NCI-H2081 treated with DMSO at 0.1 percent for 48 hours (cell line): Measurements from ENCODE around the gene LYRM4.

Experiments used
- DNase-seq: peaks from one replicate; lab custom pipeline; 2025; lab: John Stamatoyannopoulos, UW

Gene LYRM4

GRCh38 chr6:5243069-5243468 is 17.7 kb downstream of the LYRM4 start:
- DNase-seq = no peak

GRCh38 chr6:5241252-5241651 is 19.5 kb downstream of the LYRM4 start:
- no peak for DNase-seq

DNA sequence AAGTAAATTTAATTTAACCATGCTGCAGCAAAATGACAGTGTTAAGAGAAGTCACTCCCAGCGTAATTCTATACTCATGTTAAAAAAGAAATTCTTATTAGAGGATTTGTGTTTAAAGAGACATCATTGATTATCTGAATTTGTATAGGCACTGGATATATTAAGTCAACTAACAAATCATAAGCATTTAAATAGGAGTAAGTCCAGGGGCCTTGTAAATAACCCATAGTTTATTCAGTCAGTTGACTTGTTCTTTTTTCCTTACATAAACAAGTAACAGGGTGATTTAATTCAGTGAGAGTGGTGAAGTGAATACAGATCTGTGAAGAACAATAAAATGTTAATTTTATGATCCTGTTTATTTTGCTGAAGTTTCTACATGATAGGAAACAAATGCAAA is 22.4 kb downstream of the LYRM4 start:
- no peak for DNase-seq

DNA sequence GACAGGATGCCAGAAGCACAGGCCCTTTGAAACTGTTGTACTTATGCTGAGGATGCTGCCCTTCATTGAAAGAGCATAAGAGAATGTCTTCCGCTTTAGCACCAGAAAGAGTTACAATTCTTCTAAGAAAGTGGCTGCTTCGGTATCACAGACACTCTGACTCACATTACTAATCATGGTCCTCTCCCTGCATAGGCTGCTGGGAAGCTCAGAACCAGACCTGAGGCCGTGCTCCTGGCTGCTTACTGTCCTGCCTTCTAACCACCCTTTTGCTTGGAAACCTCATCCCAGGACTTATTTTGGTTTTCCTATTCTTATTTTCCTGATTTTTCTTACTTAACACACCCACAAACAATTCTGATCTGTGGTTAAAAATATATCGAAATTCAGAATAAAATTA is 22.9 kb downstream of the LYRM4 start:
- DNase-seq = no peak

DNA sequence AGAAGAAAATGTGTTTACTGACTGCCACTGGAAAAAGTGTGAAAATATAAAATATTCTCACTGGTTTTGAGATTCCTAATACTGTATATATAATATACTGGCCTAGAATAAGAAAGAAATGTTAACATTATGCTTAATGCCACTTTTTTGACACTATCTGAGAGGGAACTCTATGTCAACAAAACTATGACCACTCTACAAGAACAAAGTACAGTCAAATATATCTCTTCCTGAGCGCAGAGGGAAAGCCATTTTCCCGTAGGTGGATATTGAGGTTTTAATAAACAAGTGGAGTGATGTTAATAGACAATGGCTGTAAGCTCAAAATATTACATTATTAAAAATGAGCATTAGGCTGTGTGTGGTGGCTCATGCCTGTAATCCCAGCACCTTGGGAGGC is 24.9 kb downstream of the LYRM4 start:
- no peak for DNase-seq

DNA sequence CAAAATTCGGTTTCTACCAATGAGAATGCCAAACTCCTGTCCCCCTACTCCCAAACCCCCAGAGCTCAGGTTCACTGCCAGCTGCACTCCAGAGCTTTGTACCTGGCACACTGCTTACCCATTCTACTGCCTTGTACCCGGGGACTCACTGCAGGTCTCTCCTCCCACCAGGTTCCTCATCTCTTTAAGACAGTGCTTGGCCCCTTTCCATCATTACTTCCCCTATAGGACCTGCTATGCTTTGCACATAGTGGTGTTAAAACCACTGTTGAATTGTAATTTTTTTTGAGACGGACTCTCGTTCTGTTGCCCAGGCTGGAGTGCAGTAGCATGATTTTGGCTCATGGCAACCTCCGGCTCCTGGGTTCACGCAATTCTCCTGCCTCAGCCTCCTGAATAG is 25.9 kb downstream of the LYRM4 start:
- no peak for DNase-seq

GRCh38 chr6:5231289-5231688 is 29.5 kb downstream of the LYRM4 start:
- DNase-seq = no peak

DNA sequence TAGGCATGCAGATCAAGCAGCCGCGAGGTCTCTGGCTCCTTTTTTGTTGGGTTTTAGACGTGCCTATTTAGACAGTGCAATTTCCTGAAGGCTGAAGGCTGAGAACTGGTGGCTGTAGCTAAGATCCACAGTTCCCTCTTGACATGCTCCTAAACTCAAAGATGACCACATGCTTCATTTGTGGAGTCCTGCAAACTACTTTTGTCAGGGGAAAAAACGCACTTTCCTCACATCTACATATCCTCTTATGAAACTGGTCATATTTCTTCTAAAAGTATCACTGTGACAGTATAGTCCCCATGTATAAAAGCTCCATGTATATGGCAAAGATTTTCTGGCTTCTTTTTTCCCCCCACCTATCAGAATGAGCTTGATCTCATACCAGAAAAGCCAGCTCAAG is 30.7 kb downstream of the LYRM4 start:
- DNase-seq = no peak

- DNase-seq = no peak
Observed at GRCh38 chr6:5229356-5229755, 31.4 kb downstream of the LYRM4 start.

GRCh38 chr6:5223309-5223708 is 37.4 kb downstream of the LYRM4 start:
- no peak for DNase-seq

GRCh38 chr6:5220443-5220842 is 40.3 kb downstream of the LYRM4 start:
- no peak for DNase-seq

DNA sequence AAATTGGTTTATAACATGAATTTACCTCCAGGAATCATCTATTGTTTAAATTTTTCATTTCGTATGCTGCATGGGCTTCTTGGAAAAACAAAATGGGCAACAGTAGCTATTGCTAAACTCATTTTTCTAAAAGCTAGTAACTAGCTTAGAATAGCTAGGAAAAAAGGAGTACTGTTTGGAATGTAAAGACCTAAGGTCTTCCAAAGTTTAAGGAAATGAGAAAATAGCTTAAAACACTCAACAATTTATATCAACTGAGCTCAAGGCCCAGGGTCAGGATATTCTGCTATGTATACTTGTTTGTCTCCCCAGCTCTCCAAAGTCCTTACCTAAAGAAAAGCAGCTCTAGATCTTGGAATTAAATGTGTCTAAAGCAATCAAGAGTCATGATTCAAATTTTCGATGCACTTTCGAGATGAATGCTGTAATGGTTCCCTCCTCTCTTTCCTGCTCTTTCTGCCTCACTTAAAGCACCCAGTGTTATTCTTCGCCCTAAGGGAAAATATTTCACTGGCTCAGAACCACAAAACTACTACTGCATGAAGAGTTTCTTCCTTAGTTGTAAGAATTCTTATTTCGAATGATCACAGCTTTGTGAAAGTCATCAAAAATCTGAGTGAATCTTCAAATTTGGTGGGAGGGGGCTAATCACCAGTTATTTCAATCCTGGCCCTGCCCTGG is 41.6 kb downstream of the LYRM4 start:
- DNase-seq = no peak

- no peak for DNase-seq
Observed at GRCh38 chr6:5217356-5217755, 43.4 kb downstream of the LYRM4 start.

DNA sequence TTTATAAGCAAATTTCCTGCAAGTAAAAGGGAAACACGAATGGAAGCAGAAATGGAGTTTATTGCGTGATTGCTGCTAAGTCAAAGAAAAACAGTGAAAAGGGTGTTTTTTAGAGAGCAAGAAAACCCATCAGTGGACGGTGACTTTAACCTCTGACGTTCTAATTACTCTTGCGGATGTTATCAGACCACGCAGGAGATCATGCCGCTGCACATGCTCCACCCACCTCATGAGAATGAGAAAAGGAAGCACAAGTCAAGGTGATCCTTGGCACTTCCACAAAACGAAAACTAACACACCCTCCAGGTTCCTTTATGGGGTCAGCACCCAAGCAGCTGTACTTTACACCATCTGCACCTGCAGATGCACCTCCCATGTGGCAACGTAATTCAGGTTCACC is 45.0 kb downstream of the LYRM4 start:
- DNase-seq = no peak

- no peak for DNase-seq
Observed at GRCh38 chr6:5215159-5215558, 45.6 kb downstream of the LYRM4 start.

GRCh38 chr6:5214570-5215052 is 46.1 kb downstream of the LYRM4 start:
- no peak for DNase-seq

DNA sequence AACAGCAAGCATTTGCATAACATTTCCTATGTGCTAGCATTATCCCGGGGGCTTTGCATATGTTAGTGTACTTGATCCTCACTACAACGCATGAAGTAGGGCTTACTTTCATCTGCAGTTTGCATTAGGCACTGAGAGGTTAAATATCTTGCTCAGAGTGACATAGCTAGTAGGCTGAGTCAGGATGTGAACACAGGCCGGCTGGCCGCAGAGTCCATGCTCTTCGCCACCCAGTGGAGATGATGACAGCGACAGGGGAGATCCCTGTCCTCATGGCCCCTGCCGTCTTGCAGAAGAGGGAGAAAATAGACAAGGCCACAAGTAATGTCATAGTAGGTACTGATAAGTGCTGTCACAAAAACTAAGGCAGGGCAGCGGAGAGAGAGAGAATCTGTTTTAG is 46.9 kb downstream of the LYRM4 start:
- DNase-seq = no peak

DNA sequence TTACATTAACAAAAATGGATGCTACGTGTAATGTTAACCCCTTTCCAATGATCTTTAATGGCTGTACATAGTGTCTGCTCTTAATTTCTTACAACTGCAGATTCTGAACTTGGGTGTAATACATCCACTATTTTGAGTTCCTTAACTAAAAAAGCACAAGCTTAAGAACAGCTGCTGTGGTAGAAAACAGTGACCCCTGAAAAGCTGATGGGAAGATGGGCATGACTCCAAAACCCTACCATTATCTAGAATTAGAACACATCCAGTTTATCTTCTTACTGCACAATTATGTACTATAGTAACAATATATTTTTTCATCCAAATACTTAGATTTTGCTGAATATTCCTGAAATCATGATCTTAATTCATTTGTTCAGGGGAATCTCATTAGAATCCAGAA is 49.3 kb downstream of the LYRM4 start:
- no peak for DNase-seq

- no peak for DNase-seq
Observed at GRCh38 chr6:5208471-5208971, 52.2 kb downstream of the LYRM4 start.

DNA sequence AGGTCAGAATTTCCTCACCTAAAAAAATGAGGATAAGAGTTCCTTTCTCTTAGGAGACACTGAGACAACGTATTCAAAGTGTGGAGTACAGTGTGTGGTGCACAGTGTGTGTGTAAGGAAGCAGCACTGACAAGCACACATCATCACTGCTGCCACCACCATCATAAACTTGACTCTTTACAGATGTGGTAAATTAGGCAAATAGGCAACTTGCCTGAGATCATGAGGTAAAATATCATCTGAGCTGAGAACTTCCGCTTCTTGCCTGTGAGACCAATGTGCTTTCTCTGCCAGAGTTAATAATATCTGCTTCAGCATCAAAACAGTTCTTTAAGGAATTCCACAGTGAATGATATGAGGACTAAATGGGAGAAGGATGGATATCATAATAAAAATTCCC is 52.7 kb downstream of the LYRM4 start:
- DNase-seq = no peak

DNA sequence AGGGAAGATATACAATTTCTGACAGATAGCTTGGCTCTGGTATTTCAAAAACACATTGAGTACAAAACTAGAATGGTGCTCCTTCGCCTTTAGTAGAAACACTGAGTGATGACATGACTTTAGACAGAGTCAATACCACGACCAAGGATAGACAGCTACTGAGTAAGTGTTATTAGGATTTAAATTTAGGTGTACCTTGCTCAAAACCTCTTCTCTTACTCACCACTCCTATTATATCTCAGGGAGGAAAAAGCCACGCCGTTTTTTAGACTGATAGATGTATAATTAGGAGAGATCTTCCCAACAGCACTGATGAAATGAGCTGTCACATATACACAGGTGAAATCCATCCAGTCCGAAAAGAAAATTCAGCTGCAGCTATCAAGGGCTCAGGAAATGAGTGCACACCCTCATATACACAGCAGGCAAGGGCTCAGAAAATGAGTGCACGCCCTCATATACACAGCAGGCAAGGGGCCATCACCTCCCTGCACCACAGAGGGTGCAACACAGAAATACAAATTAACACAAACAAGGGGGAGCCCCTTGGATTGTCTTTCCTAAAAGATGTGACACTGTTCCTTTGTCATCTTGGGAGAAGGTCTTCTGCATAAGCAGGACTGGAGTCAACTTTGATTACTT is 53.7 kb downstream of the LYRM4 start:
- DNase-seq = no peak

- DNase-seq = no peak
Observed at GRCh38 chr6:5205877-5206850, 54.6 kb downstream of the LYRM4 start.
